ENCODE data around the gene ID2. TPM values are rescaled to one million over a fixed set of nuclear protein-coding genes. Genes with fewer than 3 reads are reported as not detected.

Gene ID2
- total RNA-seq, 1 donor from 2014 or later = 13.6 TPM

GRCh38 chr2:8639122-8639635 lies 42.7 kb upstream of the ID2 start:
- Histone ChIP-seq H3K27me3 (ENCODE audit: insufficient read depth, low read length) (no peaks in the 10 kb centered on the region), H3K27ac (ENCODE audit: low read depth, low read length) (no peak overlapping the region), H3K9ac (ENCODE audit: low read length) (no peak overlapping the region), H3K4me3 (ENCODE audit: insufficient read depth, low read depth, low read length) (no peak overlapping the region), H3K9me3 (ENCODE audit: insufficient read depth, low read depth, low read length) (no peaks in the 10 kb centered on the region), H3K36me3 (ENCODE audit: insufficient read depth, low read length) (no peaks in the 10 kb centered on the region), H2AFZ (ENCODE audit: low read depth, low read length) (no peak overlapping the region), H3K4me1 (ENCODE audit: insufficient read depth, low read length) (peaks cover 21% of the 10 kb centered on the region), H3K4me2 (ENCODE audit: low read length) (no peak overlapping the region), H3K79me2 (ENCODE audit: insufficient read depth, low read length) (no peaks in the 10 kb centered on the region), H4K20me1 (ENCODE audit: insufficient read depth, low read length) (no peaks in the 10 kb centered on the region)
- Mint-ChIP-seq H3K27me3 (ENCODE audit: low read depth, unreplicated experiment) (peaks cover 45% of the 10 kb centered on the region), H3K36me3 (ENCODE audit: low read depth, unreplicated experiment) (no peaks in the 10 kb centered on the region), H3K4me1 (ENCODE audit: low read depth, unreplicated experiment) (peaks cover 21% of the 10 kb centered on the region), H3K27ac (ENCODE audit: unreplicated experiment) (no peak overlapping the region), H3K9me3 (ENCODE audit: unreplicated experiment) (peaks cover 1% of the 10 kb centered on the region), H3K4me3 (ENCODE audit: unreplicated experiment) (no peak overlapping the region)
- FAIRE-seq (no peak), DNase-seq (ENCODE audit: low read depth) (no peak)
- TF ChIP-seq EZH2 (IDR thresholded peaks at IDR 0.05; ENCODE audit: insufficient read depth, low read length) (no peak), CTCF (IDR thresholded peaks at IDR 0.05; ENCODE audit: insufficient read depth, low read depth, low read length) (no peak)

DNA sequence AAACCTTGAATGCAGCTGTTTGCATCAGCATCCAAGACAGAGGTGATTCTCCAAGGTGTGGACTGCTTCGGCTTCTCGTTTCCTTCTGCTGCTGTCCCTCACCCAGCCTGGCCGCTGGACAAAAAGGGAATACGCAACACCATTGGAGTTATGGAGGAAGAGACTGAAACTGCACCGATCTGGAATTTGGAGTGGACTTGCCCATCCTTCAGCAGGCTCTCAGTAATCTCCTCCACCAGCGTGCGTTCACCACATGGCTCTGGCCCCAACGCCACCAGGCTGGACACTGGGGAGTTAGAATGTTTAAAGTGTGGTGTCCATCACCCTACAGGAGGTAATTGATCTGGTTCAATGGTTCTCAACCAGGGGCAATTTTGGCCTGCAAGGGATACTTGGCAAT lies 41.4 kb upstream of the ID2 start:
- Mint-ChIP-seq H3K4me1 (ENCODE audit: low read depth, unreplicated experiment) (peaks cover 18% of the 10 kb centered on the region), H3K36me3 (ENCODE audit: low read depth, unreplicated experiment) (no peaks in the 10 kb centered on the region), H3K4me3 (ENCODE audit: unreplicated experiment) (no peak overlapping the region), H3K27me3 (ENCODE audit: low read depth, unreplicated experiment) (peaks cover 37% of the 10 kb centered on the region), H3K27ac (ENCODE audit: unreplicated experiment) (no peak overlapping the region), H3K9me3 (ENCODE audit: unreplicated experiment) (no peaks in the 10 kb centered on the region)
- Histone ChIP-seq H3K9ac (ENCODE audit: low read length) (no peak overlapping the region), H3K4me2 (ENCODE audit: low read length) (no peak overlapping the region), H3K36me3 (ENCODE audit: insufficient read depth, low read length) (no peaks in the 10 kb centered on the region), H3K9me3 (ENCODE audit: insufficient read depth, low read depth, low read length) (no peaks in the 10 kb centered on the region), H3K27ac (ENCODE audit: low read depth, low read length) (no peak overlapping the region), H2AFZ (ENCODE audit: low read depth, low read length) (no peak overlapping the region), H3K27me3 (ENCODE audit: insufficient read depth, low read length) (no peaks in the 10 kb centered on the region), H3K4me1 (ENCODE audit: insufficient read depth, low read length) (peaks cover 16% of the 10 kb centered on the region), H3K79me2 (ENCODE audit: insufficient read depth, low read length) (no peaks in the 10 kb centered on the region), H3K4me3 (ENCODE audit: insufficient read depth, low read depth, low read length) (no peak overlapping the region), H4K20me1 (ENCODE audit: insufficient read depth, low read length) (no peaks in the 10 kb centered on the region)
- TF ChIP-seq EZH2 (IDR thresholded peaks at IDR 0.05; ENCODE audit: insufficient read depth, low read length) (no peak), CTCF (IDR thresholded peaks at IDR 0.05; ENCODE audit: insufficient read depth, low read depth, low read length) (no peak)
- FAIRE-seq (no peak), DNase-seq (ENCODE audit: low read depth) (no peak)

GRCh38 chr2:8641301-8641965 lies 40.4 kb upstream of the ID2 start:
- no peak overlapping the region for H3K4me2 ChIP-seq (ENCODE audit: low read length)
- Mint-ChIP-seq H3K27ac (ENCODE audit: unreplicated experiment) (no peak overlapping the region), H3K36me3 (ENCODE audit: low read depth, unreplicated experiment) (no peaks in the 10 kb centered on the region), H3K27me3 (ENCODE audit: low read depth, unreplicated experiment) (peaks cover 37% of the 10 kb centered on the region), H3K4me3 (ENCODE audit: unreplicated experiment) (no peak overlapping the region), H3K9me3 (ENCODE audit: unreplicated experiment) (no peaks in the 10 kb centered on the region), H3K4me1 (ENCODE audit: low read depth, unreplicated experiment) (peaks cover 14% of the 10 kb centered on the region)
- no peak overlapping the region for H3K4me3 ChIP-seq (ENCODE audit: insufficient read depth, low read depth, low read length)
- peak overlapping the region; percentile 32 for H2AFZ ChIP-seq (ENCODE audit: low read depth, low read length)
- H3K79me2 ChIP-seq (ENCODE audit: insufficient read depth, low read length) = no peaks in the 10 kb centered on the region
- no peaks in the 10 kb centered on the region for H3K36me3 ChIP-seq (ENCODE audit: insufficient read depth, low read length)
- no peaks in the 10 kb centered on the region for H4K20me1 ChIP-seq (ENCODE audit: insufficient read depth, low read length)
- no peak for TF ChIP-seq CTCF (IDR thresholded peaks at IDR 0.05; ENCODE audit: insufficient read depth, low read depth, low read length)
- no peak for TF ChIP-seq EZH2 (IDR thresholded peaks at IDR 0.05; ENCODE audit: insufficient read depth, low read length)
- no peak overlapping the region for H3K9ac ChIP-seq (ENCODE audit: low read length)
- no peaks in the 10 kb centered on the region for H3K9me3 ChIP-seq (ENCODE audit: insufficient read depth, low read depth, low read length)
- peaks cover 9% of the 10 kb centered on the region for H3K4me1 ChIP-seq (ENCODE audit: insufficient read depth, low read length)
- no peaks in the 10 kb centered on the region for H3K27me3 ChIP-seq (ENCODE audit: insufficient read depth, low read length)
- H3K27ac ChIP-seq (ENCODE audit: low read depth, low read length) = no peak overlapping the region
- FAIRE-seq = no peak
- no peak for DNase-seq (ENCODE audit: low read depth)
